Smooth muscle cell of the umbilical artery (primary cell): Measurements from ENCODE around the gene KREMEN1. TPM values are rescaled to one million over a fixed set of nuclear protein-coding genes. Genes with fewer than 3 reads are reported as not detected.

Experiments
- total RNA-seq: library from RNA; depleted of rRNA; stranded (reverse); fragments of >200 nt; gene quantifications from 2 replicates; pipeline ENCODE4 v1.2.3, GENCODE V29; 2014

KREMEN1 gene
- 3.4 and 4.2 TPM in 2 replicates for total RNA-seq

GRCh38 chr22:29072979-29073617 is at the start of gene KREMEN1:
TSS of gene KREMEN1 (plus strand) at chr22:29073035. CDS start at chr22:29073131, 96 bp downstream.

GRCh38 chr22:29061773-29062172 is 11.1 kb upstream of the KREMEN1 start, which contains the start of gene C22orf31:
TSS of gene C22orf31 (minus strand) at chr22:29061831. CDS start at chr22:29061792, 39 bp downstream.

GRCh38 chr22:29205594-29206371 is 132.9 kb downstream of the KREMEN1 start, which contains the start of gene EMID1:
TSS of gene EMID1 (plus strand) at chr22:29205896. CDS start at chr22:29206039, 143 bp downstream.

Other genes starting within 250 kb of the KREMEN1 start
- gene ZNRF3, start 189.5 kb upstream of the KREMEN1 start, total RNA-seq = 2.4 and 4.8 TPM in 2 replicates
- gene C22orf31, start 11.2 kb upstream of the KREMEN1 start, total RNA-seq = not detected in 2 replicates
- gene EMID1, start 132.9 kb downstream of the KREMEN1 start, total RNA-seq = not detected in 2 replicates
- 17.2 and 27.6 TPM in 2 replicates for gene RHBDD3, start 194.9 kb downstream of the KREMEN1 start, total RNA-seq
- 95.6 and 150 TPM in 2 replicates for gene EWSR1, start 195.2 kb downstream of the KREMEN1 start, total RNA-seq
- 7.4 and 17.1 TPM in 2 replicates for gene GAS2L1, start 233.6 kb downstream of the KREMEN1 start, total RNA-seq
- not detected in 2 replicates for gene RASL10A, start 242.7 kb downstream of the KREMEN1 start, total RNA-seq